HepG2 (cell line): ENCODE measurements around the gene RAC3. TPM values are rescaled to one million over a fixed set of nuclear protein-coding genes. Genes with fewer than 3 reads are reported as not detected.

Experiments
- CHD4 ChIP-seq: fragments of 200-600 bp; sonication (generic); IDR thresholded peaks from 2 replicates; pipeline ENCODE4 v1.7.0; 2017; ENCODE audit warnings: mild to moderate bottlenecking, low read length, borderline replicate concordance
- CSRNP1 ChIP-seq: sonication (generic); formaldehyde crosslinking; IDR thresholded peaks from 2 replicates; pipeline ENCODE4 v1.8.1; 2023; ENCODE audit warnings: mild to moderate bottlenecking, missing genetic modification reagents
- FOXK2 ChIP-seq: fragments of 450-650 bp; IDR thresholded peaks from 2 replicates; pipeline ENCODE4 v1.6.1; 2016
- KDM2A ChIP-seq: sonication (generic); formaldehyde crosslinking; IDR thresholded peaks from 2 replicates; pipeline ENCODE4 v1.4.0; 2020; ENCODE audit warnings: low read depth, missing genetic modification reagents, borderline replicate concordance
- KLF9 ChIP-seq: IDR thresholded peaks from 2 replicates; pipeline ENCODE4 v1.6.1; 2016; ENCODE audit warnings: low read depth
- NFE2 ChIP-seq: sonication (generic); formaldehyde crosslinking; IDR thresholded peaks from 2 replicates; pipeline ENCODE4 v1.4.0; 2020; ENCODE audit warnings: missing genetic modification reagents
- PRDM10 ChIP-seq: sonication (generic); formaldehyde crosslinking; IDR thresholded peaks from 2 replicates; pipeline ENCODE4 v1.4.0; 2020; ENCODE audit warnings: low read depth, missing genetic modification reagents
- SCMH1 ChIP-seq: sonication (generic); formaldehyde crosslinking; IDR thresholded peaks from 2 replicates; pipeline ENCODE4 v1.9.0; 2021; ENCODE audit warnings: missing genetic modification reagents, mild to moderate bottlenecking, borderline replicate concordance
- SKIL ChIP-seq: sonication (generic); formaldehyde crosslinking; IDR thresholded peaks from 2 replicates; pipeline ENCODE4 v1.8.0; 2022; ENCODE audit warnings: missing genetic modification reagents, mild to moderate bottlenecking, moderate library complexity, borderline replicate concordance
- TRIM22 ChIP-seq: fragments of 450-650 bp; IDR thresholded peaks from 2 replicates; pipeline ENCODE4 v1.6.1; 2017
- ZNF576 ChIP-seq: sonication (generic); formaldehyde crosslinking; IDR thresholded peaks from 2 replicates; pipeline ENCODE4 v1.4.0; 2020; ENCODE audit warnings: mild to moderate bottlenecking, missing genetic modification reagents
- ZNF768 ChIP-seq: sonication (generic); formaldehyde crosslinking; IDR thresholded peaks from 2 replicates; pipeline ENCODE4 v1.4.0; 2020; ENCODE audit warnings: missing genetic modification reagents
- polyA plus RNA-seq, 8 experiments: library from polyadenylated mRNA; depleted of rRNA in 3 of 8; stranded (reverse) in 7 of 8; unstranded in 1 of 8; fragments of >200 nt; fragmentation: Illumina TruSeq in 4 of 8; extraction: Trizol in 4 of 8; gene quantifications; 2 replicates each; pipeline versions ENCODE4 v1.2.1 to v1.2.3, GENCODE V29; 2011 to 2016; ENCODE audit warnings: low read depth in 4 of 8, missing spikeins in 1 of 8, mixed read lengths in 1 of 8; ENCODE audit not compliant: insufficient read depth in 1 of 8
- total RNA-seq, 5 experiments: library from RNA; depleted of rRNA; stranded (reverse); fragments of >200 nt; fragmentation: Illumina TruSeq; extraction: Trizol; gene quantifications; 2 replicates each; pipeline ENCODE4 v1.2.3, GENCODE V29; 2016; ENCODE audit warnings: low read depth in 1 of 5
- TF ChIP-seq, protein P1 (sequence below): sonication (generic); formaldehyde crosslinking; IDR thresholded peaks from 2 replicates; pipeline ENCODE4 v1.4.0; 2020; ENCODE audit warnings: missing genetic modification reagents

RAC3 gene
- total and polyA plus RNA-seq, 2 of the 13 experiments (the other 11 are each of a cell fraction or from before 2014, with no cell fraction given): 10.5 to 21.3 TPM

DNA sequence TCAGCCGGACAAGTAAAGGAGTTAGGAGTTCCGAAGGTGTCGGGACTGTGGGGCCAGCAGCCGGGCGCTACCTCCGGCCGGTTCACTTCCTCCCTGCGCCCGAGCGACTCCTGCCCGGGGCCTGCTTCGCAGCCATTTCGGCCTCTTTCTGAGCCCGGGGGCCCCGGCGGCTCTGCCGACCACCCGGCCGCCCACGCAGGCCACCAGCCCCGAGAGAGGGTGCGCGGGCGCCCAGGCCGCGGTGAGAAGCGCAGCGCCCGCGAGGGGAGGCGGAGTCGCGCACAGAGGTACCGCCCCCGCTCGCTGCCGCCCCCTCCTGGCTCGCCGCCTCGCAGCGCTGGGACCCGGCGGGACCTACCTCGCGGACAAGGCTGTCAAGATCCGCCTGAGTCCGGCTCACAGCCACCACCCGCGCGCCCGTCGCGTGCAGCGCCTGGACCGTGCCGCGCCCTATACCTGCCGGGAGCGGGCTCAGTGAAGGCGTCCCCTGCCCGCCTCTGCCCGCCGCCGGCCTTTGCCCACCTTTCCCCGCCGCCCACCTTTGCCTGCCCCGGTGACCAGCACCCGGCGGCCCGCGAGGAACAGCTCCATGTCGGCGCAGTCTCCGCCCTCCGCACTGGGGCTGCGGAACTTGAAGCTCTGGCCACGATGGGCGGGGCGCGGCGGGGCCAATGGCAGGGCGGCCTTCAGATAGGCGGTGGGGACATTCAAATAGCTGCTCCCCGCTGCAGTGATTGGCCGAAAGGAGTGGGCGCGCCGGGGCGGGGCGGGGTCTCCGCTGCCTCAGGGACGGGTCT lies 5.8 kb downstream of the RAC3 start, which contains the start of gene DCXR (continued):
- TF ChIP-seq PRDM10 (no peak), ZNF576 (CRISPR knock-in tag) (no peak; the same call in 1 of the 2 replicates), NFE2 (CRISPR knock-in tag) (no peak), SCMH1 (CRISPR knock-in tag) (no peak), ZNF768 (peak; percentile 81), KLF9 (CRISPR knock-in tag) (peak; percentile 91; the same call in 1 of the 2 replicates), CSRNP1 (CRISPR knock-in tag) (peak; percentile 83), FOXK2 (no peak), TRIM22 (no peak), CHD4 (0 out of 2 replicates have a peak, but pooled peaks have one; percentile 46), SKIL (CRISPR knock-in tag) (0 out of 2 replicates have a peak, but pooled peaks have one; percentile 46), KDM2A (CRISPR knock-in tag) (peak; percentile 94; the same call in 1 of the 2 replicates)
- TF ChIP-seq, protein P1, sequence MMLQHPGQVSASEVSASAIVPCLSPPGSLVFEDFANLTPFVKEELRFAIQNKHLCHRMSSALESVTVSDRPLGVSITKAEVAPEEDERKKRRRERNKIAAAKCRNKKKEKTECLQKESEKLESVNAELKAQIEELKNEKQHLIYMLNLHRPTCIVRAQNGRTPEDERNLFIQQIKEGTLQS (CRISPR knock-in tag): no peak; the same call in 1 of the 2 replicates
